B cell (primary cell): ENCODE results near the gene TMC3. TPM values are rescaled to one million over a fixed set of nuclear protein-coding genes. Genes with fewer than 3 reads are reported as not detected.

Experiments
- ATAC-seq: fragments of 200-7000 bp; cut with Tn5 transposase; one replicate; pipeline ENCODE4 v1.10.0; 2021; ENCODE audit warnings: low read depth, mild to moderate bottlenecking, moderate number of reproducible peaks, moderate library complexity
- CTCF ChIA-PET: fragments of 350-600 bp; sonication (Branson Sonifier 250); formaldehyde crosslinking; loops from one replicate; lab custom pipeline; 2021; ENCODE audit warnings: antibody characterized with exemption, inconsistent platforms; lab: Charles Lee
- POLR2A ChIA-PET: fragments of 350-600 bp; sonication (Branson Sonifier 250); formaldehyde crosslinking; loops from one replicate; lab custom pipeline; 2021; ENCODE audit warnings: antibody characterized with exemption; lab: Charles Lee
- DNase-seq: peaks from one replicate; pipeline ENCODE4 v3.0.0; 2013
- H2AFZ ChIP-seq: 2 replicates; pipeline ENCODE4 v1.6.1; 2012; ENCODE audit warnings: mild to moderate bottlenecking, low read depth, low read length; ENCODE audit not compliant: insufficient read depth, poor library complexity, severe bottlenecking
- H3K27ac ChIP-seq, 2 donors: 1 replicate in 1 of 2; 2 replicates in 1 of 2; pipeline ENCODE4 v1.5.1; 2012 to 2013; ENCODE audit warnings: low read length in 2 of 2, mild to moderate bottlenecking in 2 of 2, moderate library complexity in 1 of 2
- H3K27me3 ChIP-seq, 4 experiments: fragments of 200-600 bp in 1 of 4; sonication (generic) in 1 of 4; replicated peaks in 1 of 4; 1 replicate in 2 of 4; 2 replicates in 2 of 4; pipeline versions ENCODE4 v1.6.1 to v1.7.0; 2013 to 2016; ENCODE audit warnings: low read length in 3 of 4, mild to moderate bottlenecking in 2 of 4, mixed read lengths in 1 of 4, moderate library complexity in 1 of 4; ENCODE audit not compliant: insufficient read depth in 4 of 4, control insufficient read depth in 3 of 4; ENCODE audit errors: control extremely low read depth in 1 of 4
- H3K36me3 ChIP-seq, 2 experiments: replicated peaks in 1 of 2; 1 replicate in 1 of 2; 2 replicates in 1 of 2; pipeline versions ENCODE4 v1.6.1 to v1.7.1; 2013; ENCODE audit warnings: low read length in 1 of 2; ENCODE audit not compliant: insufficient read depth in 2 of 2, control insufficient read depth in 1 of 2; ENCODE audit errors: control extremely low read depth in 1 of 2, extremely low read depth in 1 of 2
- H3K4me1 ChIP-seq, 2 donors: fragments of 200-600 bp in 1 of 2; sonication (generic) in 1 of 2; 1 replicate in 1 of 2; 2 replicates in 1 of 2; pipeline versions ENCODE4 v1.5.1 to v1.6.1; 2013 to 2017; ENCODE audit warnings: low read length in 2 of 2; ENCODE audit not compliant: control insufficient read depth in 2 of 2, insufficient read depth in 2 of 2
- H3K4me2 ChIP-seq: replicated peaks from 2 replicates; pipeline ENCODE3; 2012; ENCODE audit warnings: mild to moderate bottlenecking, low read depth, low read length; ENCODE audit not compliant: poor library complexity, severe bottlenecking
- H3K4me3 ChIP-seq, 5 experiments: fragments of 200-600 bp in 1 of 5; sonication (generic) in 1 of 5; 1 replicate in 3 of 5; 2 replicates in 2 of 5; pipeline versions ENCODE4 v1.5.1 to v1.7.0; 2011 to 2016; ENCODE audit warnings: low read length in 4 of 5, mild to moderate bottlenecking in 4 of 5, low read depth in 2 of 5, control low read depth in 1 of 5, moderate library complexity in 1 of 5; ENCODE audit not compliant: insufficient read depth in 1 of 5; ENCODE audit errors: control extremely low read depth in 1 of 5, extremely low read depth in 1 of 5
- H3K79me2 ChIP-seq: fragments of 200-600 bp; sonication (generic); one replicate; pipeline ENCODE4 v1.6.0; 2016; ENCODE audit warnings: low read length; ENCODE audit not compliant: control insufficient read depth, insufficient read depth
- H3K9ac ChIP-seq: fragments of 200-600 bp; sonication (generic); 2 replicates; pipeline ENCODE4 v1.6.1; 2017; ENCODE audit warnings: mild to moderate bottlenecking, low read length, moderate library complexity
- H3K9me3 ChIP-seq, 3 donors: one replicate each; pipeline versions ENCODE4 v1.6.1 to v1.7.1; 2013; ENCODE audit warnings: low read length in 2 of 3; ENCODE audit not compliant: control insufficient read depth in 2 of 3, insufficient read depth in 1 of 3; ENCODE audit errors: control extremely low read depth in 1 of 3
- H4K20me1 ChIP-seq: 2 replicates; pipeline ENCODE4 v1.6.0; 2012; ENCODE audit warnings: mild to moderate bottlenecking, low read length; ENCODE audit not compliant: insufficient read depth, control insufficient read depth, poor library complexity, severe bottlenecking
- H3K27ac Mint-ChIP-seq: one replicate; pipeline ENCODE4 v1.8.0; 2021; ENCODE audit warnings: mixed read lengths
- H3K27me3 Mint-ChIP-seq: one replicate; pipeline ENCODE4 v1.8.0; 2021; ENCODE audit warnings: mixed read lengths
- H3K4me1 Mint-ChIP-seq: one replicate; pipeline ENCODE4 v1.8.0; 2021; ENCODE audit warnings: mixed read lengths
- H3K4me3 Mint-ChIP-seq: one replicate; pipeline ENCODE4 v1.8.0; 2021; ENCODE audit warnings: mixed read lengths
- H3K9me3 Mint-ChIP-seq: one replicate; pipeline ENCODE4 v1.8.0; 2022; ENCODE audit warnings: mixed read lengths; ENCODE audit not compliant: insufficient read depth
- CTCF ChIP-seq: fragments of 200-600 bp; IDR thresholded peaks from one replicate; pipeline ENCODE4 v1.8.0; 2022; ENCODE audit warnings: antibody characterized with exemption, mild to moderate bottlenecking
- EZH2 ChIP-seq: IDR thresholded peaks from 2 replicates; pipeline ENCODE4 v1.6.1; 2012; ENCODE audit warnings: borderline replicate concordance, low read depth, mild to moderate bottlenecking, moderate library complexity, low read length; ENCODE audit not compliant: insufficient read depth, poor library complexity, severe bottlenecking
- WGBS: methylation state at CpG from one replicate; pipeline ENCODE4 v1.1.5; 2013; ENCODE audit warnings: missing lambda C conversion rate; ENCODE audit not compliant: insufficient coverage; 5-methylcytosine and 5-hydroxymethylcytosine counted together
- intact Hi-C: fragments of 100-400 bp; cut with micrococcal nuclease; formaldehyde crosslinking; loops from one replicate; pipeline ENCODE4 v1.10.0; 2022
- polyA minus RNA-seq: library from RNA; depleted of rRNA, polyadenylated mRNA; stranded (reverse); fragments of >200 nt; gene quantifications from 2 replicates; pipeline ENCODE4 v1.2.3, GENCODE V29; 2012
- polyA plus RNA-seq: library from polyadenylated mRNA; depleted of rRNA; stranded (reverse); fragments of >200 nt; gene quantifications from 2 replicates; pipeline ENCODE4 v1.2.3, GENCODE V29; 2012
- total RNA-seq, 2 donors: library from RNA; stranded (reverse); fragments of 120-200 nt in 1 of 2; gene quantifications; 1 replicate in 1 of 2; 2 replicates in 1 of 2; pipeline versions ENCODE4 v1.2.3 to v1.2.4, GENCODE V29; 2013 to 2022

Gene TMC3
- not detected in 2 replicates for total RNA-seq
- total RNA-seq (2013): not detected
- polyA plus RNA-seq: not detected in 2 replicates
- polyA minus RNA-seq: not detected in 2 replicates

DNA sequence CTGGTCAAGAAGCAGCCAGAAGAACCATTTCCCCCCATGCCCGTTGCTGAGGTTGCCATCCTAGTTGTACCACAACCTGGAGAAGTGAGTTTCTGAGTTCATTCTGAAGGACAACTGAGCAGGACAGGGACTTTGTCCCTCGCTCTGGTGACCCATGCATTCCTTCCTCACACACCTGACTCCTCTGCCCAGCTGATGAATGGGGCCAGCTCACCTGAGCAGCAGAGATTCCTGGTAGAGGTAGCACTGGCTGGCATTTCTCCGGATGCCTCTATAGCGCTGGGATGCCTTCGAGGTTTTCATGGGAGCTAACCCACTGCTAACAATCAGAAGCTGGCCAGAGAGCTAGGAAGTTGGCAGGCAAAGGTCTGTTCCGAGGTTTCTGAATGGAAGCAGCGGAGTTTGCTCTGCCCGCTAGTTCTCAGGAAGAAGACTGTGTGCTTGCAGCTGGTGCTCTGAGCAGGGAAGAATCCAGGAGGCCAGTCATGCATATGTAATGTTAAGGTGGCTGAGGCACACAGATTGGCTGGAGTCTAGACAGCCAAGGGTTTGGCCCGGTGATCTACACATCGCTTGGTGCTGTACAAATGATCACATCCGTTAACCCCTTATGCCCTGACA, at the start of gene TMC3:
Gene TMC3, minus strand, starts transcription at position 439 of the 621 bp plus-strand sequence. Its CDS starts 136 bp downstream, at position 303.
- DNase-seq (no peak), ATAC-seq (no peak)
- intact Hi-C loops: no loop called here
- Mint-ChIP-seq H3K9me3 (no peaks in the 10 kb centered on the region), H3K27me3 (peaks cover 4% of the 10 kb centered on the region), H3K4me1 (no peaks in the 10 kb centered on the region), H3K4me3 (no peak within 1 kb of the TSS), H3K27ac (no peak within 1 kb of the TSS)
- H3K9ac ChIP-seq: no peak within 1 kb of the TSS
- no peak within 1 kb of the TSS for H2AFZ ChIP-seq
- H3K36me3 ChIP-seq: no peaks in the 10 kb centered on the region
- no peaks in the 10 kb centered on the region for H4K20me1 ChIP-seq
- 87% methylated on average over 8 of the region's 11 CpGs for WGBS
- no peak within 1 kb of the TSS for H3K27ac ChIP-seq
- no peaks in the 10 kb centered on the region for H3K79me2 ChIP-seq
- no peaks in the 10 kb centered on the region for H3K4me1 ChIP-seq
- TF ChIP-seq EZH2 (no peak), CTCF (no peak)
- no peak within 1 kb of the TSS for H3K4me2 ChIP-seq
- POLR2A ChIA-PET: no interaction called here
- H3K27me3 ChIP-seq: peaks cover 0 to 2% (median 0%) of the 10 kb centered on the region in 4 experiments
- H3K9me3 ChIP-seq: no peaks in the 10 kb centered on the region
- CTCF ChIA-PET: interaction anchor here (1.6 kb wide), 1 partner anchor 99 kb away, joined by 5 read pairs; no protein-coding TSS in a partner anchor
- no peak within 1 kb of the TSS for H3K4me3 ChIP-seq

DNA sequence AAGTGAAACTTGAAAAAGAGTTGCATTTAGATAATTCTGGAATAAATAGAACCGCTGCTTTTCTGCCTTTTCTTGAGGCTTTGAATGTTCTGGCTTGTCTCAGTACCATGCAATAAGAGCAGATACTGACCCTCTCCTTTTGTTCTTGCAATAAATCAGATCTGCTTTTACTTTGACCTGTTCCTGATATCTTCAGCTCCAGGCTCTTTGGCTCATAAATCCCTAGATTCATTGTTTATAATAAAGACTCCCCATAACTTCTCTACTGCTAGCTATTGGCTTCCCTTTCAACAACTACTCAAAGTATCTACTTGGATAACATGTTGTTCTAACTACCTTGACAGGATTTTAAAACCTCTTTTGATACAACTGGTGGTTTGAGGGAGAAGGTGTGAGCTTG, 47.4 kb upstream of the TMC3 start:
- Histone ChIP-seq H3K36me3 (no peaks in the 10 kb centered on the region), H3K4me1 (no peaks in the 10 kb centered on the region), H3K4me2 (no peak overlapping the region), H3K4me3 (no peak overlapping the region), H4K20me1 (no peaks in the 10 kb centered on the region), H3K9ac (no peak overlapping the region), H3K27me3 (no peaks in the 10 kb centered on the region), H3K79me2 (no peaks in the 10 kb centered on the region), H3K9me3 (no peaks in the 10 kb centered on the region), H3K27ac (no peak overlapping the region), H2AFZ (no peak overlapping the region)
- WGBS: no CpG with 5 or more reads among the region's 1 CpG
- Mint-ChIP-seq H3K27me3 (no peaks in the 10 kb centered on the region), H3K27ac (no peak overlapping the region), H3K4me1 (no peaks in the 10 kb centered on the region), H3K9me3 (no peaks in the 10 kb centered on the region), H3K4me3 (no peak overlapping the region)
- TF ChIP-seq CTCF (no peak), EZH2 (no peak)
- ChIA-PET POLR2A (no interaction called here), CTCF (interaction anchor here (0.9 to 1.0 kb wide), 2 partner anchors 49 to 155 kb away, joined by 4 read pairs; no protein-coding TSS in a partner anchor)
- no peak for ATAC-seq
- intact Hi-C loops: no loop called here
- no peak for DNase-seq
